GM18498 (cell line): ENCODE data around the gene KIAA0040.

Experiments used
- ATAC-seq: cut with Tn5 transposase; IDR thresholded peaks from one replicate; pipeline ENCODE4 v1.9.1; 2021; ENCODE audit warnings: mild to moderate bottlenecking, moderate library complexity; ENCODE audit not compliant: unreplicated experiment

Gene KIAA0040

DNA sequence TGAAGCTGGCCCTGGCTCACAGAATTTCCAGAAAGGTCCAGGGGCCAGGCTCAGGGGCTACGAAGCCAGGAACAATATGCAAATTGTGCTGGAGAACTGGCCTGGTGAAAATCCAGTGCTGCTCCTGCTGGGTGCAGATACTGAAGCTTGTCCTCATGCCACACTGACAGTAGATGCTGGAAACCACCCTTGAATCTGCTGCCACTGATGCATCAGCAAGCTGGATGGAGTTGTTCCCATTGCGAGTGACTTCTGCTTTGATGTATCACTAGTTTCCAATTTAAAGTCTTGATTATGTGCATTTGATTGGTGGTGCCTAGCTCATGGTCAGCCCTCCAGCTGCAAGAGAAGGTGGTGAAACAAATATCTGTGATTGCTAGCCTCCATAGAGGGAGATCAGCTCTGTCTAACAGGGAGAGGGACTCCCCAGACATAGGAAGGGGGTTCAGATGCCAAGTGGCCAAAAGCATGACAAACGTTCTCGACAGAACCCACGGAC, 11.0 kb upstream of the KIAA0040 start:
- no peak for ATAC-seq

DNA sequence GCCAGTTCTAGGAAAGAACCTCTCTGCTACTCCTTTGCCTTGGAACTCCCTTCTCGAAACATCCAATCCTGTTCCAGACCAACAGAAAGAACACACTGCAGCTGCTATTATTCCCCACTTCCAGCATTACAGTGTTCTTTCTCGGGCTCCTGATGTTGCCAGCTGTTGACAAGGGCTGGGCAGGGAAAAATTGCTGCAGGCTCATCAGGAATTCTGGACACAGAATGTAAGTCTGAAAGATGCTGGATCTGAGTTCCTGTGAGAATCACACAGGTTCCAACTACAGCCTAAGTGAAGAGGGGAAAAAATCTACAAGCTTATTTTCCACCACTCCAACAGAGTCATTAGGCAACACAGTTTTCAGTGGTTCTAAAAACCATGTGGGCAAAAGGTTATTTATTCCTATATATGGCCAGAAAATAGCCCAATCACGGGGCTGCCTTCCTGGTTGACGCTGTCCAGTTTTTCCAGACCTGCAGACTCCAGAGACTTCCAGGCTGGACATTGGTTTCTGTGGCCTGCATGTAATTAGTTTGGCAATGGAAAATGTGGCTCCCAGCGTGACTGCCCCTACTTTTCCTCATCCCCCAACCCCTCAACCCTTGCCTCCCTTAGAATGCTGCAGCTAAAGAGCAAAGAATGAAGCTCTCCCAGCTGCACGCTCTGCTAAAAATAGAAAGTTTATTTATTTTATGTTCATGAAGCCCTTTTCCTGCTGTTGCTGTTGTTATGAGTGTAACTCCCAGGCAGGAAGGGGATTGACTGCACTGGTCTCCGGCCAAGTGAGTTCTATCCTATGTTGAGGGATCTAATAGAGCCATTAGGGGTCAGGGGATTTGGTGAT, 8.3 kb upstream of the KIAA0040 start:
- ATAC-seq = no peak

DNA sequence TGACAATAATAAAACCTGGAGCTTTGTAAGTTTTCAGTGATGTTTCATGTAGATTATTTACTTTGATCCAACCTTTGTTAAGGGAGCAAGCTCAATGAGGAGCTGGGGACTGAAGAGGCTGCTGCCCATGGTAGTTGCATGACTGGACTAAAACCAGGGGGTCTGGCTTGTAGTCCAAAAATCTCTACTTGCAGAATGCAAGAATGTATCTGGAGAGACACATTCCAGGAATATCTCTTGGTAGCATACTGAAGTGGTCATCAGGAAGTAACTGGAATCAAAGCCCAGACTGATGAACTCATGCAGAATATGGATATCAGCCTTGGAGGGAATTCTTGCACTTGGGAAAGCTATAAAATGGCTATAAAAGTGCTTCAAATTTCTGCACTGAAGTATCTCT, 5.8 kb upstream of the KIAA0040 start:
- ATAC-seq = no peak

DNA sequence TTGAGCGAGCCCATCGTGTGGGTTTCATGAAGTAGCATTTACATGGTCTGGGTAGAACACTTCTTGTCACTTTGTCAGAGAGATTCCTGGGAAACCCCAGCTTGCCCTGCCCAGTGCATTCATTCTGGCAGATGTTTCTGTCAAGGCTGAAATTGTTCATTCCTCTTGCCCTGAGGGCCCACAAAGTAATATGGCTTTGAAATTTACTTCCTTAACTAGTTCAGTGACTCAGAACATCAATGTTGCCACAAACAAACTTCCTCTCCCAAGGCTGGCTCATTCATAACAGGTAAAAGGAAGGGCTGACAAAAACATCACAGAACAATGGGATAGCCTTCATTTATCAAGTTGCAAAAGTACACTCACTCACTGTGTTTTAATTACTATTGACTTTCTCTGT, 5.0 kb upstream of the KIAA0040 start:
- no peak for ATAC-seq

DNA sequence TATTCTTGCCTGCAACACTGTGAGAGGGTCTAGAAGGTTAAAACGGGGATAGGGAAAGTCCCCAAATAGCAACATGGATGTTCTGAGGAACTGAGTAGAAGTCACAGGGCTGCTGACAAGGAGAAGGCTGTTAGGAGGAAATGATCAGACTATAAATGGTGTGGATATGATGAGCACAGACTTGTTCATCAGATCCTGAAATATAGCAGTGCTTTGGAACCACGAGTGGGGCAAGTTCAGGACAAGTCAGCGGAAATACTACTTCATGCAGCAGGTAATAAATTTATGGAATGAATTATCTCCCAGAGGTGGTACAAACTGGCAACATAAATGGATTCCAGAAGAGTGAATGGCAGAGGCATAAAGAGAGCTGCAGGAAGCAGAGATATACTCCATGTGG, 3.2 kb upstream of the KIAA0040 start:
- no peak for ATAC-seq

DNA sequence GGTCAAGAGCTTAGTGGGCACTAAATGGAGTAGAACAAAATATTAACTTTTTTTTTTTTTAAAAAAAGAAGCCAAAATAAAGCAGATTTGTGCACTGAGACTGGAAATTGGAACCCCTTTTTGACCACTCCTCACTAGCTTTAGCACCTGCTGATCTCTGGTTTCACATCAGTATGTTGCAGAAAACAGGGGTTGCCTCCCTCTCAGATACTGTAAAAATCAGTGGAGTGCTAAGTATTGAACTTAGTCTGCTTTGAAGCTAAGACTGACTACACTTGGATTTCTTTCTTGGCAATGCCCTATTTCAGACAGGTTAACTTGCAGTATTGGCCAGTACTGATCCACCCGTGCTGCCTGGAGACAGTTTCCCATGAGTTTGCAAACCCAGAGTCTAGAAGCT, 2.7 kb upstream of the KIAA0040 start:
- peak; percentile 40 for ATAC-seq

DNA sequence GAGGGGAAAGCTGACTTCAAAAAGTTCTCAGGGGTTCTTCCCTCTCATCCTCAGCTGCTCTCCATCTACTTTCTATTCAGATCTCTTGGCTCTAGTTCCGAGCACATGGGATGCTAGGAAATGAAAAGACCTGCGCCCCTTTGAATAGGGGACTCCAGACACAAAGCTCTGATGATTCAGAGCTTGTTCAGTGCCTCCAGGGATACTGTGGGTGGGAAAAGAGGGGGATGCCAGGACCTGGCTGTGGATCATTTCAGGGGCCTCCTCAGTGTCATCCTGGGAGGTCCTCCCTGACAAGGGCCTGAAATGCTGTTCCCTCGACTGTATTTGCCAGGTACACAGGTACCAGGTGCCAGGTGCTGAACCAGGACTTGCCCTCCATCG, 943 bp upstream of the KIAA0040 start:
- no peak for ATAC-seq

DNA sequence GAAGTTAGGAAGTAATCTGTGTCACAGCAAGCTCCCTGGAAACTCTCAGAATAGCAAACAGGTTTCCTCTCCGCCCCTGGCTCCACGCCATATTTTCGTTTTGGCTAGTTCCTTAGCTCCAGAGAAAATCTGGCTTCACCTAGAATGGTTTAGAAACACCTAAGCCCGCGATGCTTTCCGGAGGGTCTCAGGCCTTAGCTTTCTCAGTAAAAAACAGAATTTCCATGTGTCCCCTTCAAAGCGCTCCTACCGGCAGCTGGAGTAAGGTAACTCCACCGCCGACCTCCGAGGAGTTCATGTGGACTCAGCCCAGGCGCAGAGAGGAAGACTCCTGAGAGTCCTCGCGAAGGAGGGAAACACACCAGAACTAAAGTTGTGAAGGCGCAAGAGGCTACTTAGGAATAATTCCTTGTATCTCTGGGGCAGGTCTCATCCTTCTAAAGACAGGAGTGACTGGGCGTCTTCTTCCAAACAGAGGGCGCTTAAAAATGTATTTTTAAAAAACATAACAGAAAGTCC, 406 bp downstream of the KIAA0040 start:
- no peak for ATAC-seq

DNA sequence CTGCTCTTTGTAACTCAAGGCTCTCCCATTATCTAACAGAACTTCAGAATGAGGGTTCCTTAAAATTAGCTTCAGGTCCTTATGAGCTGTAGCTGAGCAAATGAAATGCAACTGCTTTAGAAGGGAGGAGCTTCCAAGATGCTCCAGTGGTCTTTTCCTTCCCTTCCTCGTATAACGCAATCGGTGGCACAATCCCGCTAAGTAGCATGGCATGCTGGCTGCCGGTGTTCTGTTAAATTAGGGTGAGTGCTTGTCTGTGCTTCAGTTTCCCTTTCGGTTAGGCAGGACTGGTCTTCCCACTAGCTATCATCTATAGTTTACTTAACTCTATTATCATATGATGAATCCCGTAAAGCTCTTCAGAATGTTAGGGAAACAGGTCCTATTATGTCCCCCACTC, 917 bp downstream of the KIAA0040 start:
- no peak for ATAC-seq

DNA sequence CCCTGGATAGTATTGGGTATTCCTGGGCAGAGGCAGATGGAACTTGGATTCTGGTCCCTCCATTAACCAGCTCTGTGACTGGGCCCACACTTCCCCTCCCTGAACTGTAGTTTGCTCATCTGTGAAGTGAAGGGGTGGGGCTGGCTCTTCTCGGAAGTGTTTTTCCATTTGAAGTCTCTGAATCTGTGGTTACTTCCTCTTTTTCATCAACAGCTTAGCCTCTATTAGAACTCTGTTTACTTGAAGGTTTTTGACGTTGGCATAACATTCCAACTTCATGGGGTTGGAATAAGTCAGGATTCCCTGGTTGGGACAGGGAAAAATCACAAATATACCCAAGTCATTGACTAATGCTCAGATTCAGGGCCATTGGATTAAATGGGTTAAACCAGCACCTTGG, 3.6 kb downstream of the KIAA0040 start:
- ATAC-seq = peak; percentile 67

DNA sequence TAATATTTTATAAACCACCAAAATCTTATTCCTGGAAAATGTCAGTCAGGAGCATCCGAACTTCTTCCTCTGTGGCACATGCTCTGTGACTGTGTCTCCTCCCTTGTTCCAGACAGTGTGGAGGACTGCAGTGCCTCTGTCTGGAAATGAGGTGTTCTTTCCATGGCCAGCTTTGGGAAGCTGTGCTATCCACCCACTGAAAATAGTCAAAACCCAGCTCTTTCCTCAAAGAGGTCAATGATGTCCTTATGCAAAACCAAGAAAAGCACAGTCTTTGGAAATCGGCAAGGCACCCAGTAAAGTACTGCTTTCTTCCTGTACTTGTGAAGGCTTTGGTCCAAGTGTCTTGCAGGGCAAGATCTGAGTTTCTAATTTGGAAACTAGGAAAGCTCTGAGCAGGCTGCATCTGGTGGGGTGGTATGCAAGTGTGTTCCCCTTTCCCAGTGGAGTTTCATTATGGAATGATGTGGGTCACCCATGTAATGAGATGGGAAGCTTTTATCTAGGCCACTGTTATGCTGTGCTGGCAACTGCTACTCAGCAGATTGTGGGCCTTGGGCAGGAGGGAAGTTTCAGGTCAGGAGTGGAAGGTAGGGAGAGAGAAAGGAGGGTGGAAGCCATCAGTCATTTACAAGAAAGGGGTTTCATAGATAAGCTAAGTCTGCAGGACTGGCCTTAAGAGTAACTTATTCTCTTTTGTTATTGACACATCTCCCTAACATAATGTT, 6.0 kb downstream of the KIAA0040 start:
- no peak for ATAC-seq

DNA sequence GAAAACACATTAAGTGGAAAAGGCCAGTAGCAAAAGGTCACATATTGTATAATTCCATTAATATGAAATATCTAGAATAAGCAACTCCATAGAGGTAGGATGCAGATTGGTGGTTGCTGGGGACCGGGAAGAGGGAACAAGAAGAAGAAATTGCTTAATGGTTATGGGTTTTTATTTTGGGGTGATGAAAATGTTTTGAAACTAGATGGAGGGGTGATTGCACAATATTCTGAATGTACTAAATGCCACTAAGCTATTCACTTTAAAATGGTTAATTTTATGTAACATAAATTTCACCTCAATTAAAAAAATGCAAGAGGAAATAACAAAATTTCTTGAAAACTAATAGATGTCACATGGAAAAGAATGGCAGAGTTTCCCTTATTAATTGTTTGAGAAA, 6.7 kb downstream of the KIAA0040 start:
- no peak for ATAC-seq

DNA sequence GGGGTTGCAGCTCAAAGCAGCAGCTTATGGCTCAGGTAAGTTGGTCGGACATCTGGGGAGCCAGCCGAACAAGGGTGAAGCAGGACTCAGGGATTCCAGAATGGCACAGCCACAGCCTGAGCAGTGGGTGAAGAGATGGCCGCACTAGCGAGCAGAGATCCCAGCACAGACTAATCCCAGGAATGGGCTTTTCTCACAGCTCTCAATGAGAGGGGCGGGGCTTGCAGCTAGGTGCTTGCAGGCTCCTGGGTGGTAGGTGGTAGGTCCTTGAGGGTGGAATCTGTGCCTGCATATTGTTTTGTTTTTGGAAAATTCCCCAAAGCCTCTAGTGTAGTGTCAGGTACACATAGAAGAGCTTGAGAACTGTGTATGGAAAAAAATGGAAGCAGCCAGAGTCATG, 9.0 kb downstream of the KIAA0040 start:
- no peak for ATAC-seq

DNA sequence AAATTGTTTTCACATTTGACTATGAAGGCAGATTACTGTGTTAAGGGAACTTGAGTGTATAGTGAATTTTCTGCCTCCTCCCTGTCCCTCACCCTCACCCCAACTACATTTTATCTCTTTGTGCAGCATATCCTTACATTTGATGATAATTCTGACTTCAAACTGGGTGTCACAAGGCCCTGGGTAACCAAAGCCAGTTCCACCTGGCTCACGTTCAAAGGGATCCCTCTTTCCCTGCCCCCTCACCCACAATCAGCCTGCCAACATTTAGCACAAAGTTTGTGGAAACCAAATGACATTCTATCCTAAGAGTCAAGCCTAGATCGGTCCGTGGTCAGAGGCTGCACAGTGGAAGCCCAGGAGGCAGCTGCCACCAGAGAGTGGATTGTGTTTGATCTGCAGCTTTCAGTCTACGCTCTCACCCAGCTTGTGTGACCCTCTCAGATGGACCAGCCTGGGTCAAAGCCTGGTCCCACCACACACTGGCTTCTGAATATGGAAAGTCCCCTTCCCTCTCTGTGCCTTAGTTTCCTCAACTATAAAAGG, 10.3 kb downstream of the KIAA0040 start:
- ATAC-seq = no peak

DNA sequence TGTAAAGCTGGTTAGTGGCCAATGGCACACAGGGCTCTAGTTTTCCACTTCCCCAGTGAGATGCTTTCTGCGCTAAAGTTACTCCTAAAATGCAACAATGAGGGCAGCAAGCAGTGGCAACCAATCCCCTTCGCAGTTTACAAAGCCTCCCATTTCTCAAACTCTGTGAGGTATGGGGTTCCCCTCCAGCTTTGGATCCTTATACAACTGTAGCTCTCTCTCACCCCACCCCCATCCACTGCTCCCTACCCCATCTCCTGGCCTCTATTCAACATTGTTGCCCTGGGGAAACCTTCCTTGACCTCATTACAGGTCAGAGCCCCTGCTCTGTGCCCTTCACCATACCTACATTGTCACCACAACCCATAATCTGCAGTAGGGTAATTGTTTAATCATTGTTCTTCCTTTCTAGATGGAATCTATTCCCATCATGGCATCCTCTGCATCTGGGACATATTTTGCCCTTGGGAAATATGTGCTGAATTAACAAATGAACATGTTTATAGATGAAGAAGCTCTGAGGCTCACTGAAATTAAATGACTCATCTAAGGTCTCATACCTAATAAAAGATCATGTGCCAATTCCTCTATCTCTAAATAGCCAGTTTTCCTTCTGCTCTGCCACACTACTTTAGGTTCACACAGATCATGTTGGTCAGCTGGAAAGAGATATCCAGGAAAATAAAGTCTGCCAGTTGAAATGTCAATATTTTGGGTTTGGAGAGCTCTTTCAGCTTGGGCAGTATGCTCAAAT, 12.6 kb downstream of the KIAA0040 start:
- no peak for ATAC-seq

DNA sequence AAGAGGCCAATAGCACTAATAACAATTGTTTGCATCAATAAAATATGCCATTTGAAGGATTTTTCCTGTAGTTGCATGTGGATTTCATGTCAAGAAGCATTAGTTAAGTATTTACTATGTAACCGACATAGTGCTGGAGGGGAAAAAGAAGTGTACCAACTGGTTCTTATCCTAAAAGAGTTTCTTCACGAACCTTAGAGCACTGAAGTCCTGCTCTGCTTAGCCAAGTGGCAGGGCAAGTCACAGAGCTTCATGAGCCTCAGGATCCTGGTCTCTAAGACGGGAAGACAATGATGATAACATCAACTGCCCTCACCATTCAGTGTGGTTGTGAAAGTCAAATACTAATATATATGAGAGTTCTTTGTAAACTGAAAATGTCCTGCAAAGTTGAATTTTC, 14.1 kb downstream of the KIAA0040 start:
- no peak for ATAC-seq

DNA sequence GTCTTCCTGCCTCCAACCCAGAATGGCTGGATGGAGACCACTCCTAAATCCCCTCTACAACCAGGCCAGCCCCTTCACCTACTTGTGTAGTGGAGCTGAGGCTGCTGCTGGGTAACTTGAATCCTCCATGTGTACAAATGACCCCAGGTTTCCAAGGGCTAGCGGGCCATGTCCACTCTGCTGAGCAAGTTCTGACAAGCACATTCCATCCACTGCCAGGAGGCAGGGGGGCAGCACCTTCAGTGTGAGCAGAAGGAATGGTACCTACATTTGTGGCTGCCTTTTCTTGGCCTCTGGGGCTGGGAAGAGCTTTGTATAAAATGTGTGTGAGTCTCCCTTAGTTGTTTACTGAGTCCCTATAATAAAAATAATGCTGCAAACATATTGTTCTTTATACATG, 14.5 kb downstream of the KIAA0040 start:
- ATAC-seq = no peak

DNA sequence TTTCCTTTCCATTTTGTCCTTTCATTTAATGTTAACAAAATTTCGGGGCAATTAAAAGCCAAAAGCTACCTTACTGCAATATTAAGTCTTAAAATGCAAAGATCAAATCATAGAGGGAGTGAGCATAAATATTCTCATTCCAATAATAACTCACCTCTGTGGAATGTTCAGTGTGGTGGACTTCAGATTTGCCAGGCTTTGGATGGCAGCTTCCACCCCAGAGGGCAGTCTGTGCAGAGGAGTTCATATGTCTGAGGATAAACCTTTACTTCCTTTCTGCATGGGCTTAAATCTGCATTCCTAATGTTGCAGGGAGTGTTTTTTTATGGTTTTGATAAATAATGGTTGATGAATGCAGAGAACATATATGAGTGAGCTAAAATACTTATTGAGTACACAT, 16.3 kb downstream of the KIAA0040 start:
- ATAC-seq = no peak

DNA sequence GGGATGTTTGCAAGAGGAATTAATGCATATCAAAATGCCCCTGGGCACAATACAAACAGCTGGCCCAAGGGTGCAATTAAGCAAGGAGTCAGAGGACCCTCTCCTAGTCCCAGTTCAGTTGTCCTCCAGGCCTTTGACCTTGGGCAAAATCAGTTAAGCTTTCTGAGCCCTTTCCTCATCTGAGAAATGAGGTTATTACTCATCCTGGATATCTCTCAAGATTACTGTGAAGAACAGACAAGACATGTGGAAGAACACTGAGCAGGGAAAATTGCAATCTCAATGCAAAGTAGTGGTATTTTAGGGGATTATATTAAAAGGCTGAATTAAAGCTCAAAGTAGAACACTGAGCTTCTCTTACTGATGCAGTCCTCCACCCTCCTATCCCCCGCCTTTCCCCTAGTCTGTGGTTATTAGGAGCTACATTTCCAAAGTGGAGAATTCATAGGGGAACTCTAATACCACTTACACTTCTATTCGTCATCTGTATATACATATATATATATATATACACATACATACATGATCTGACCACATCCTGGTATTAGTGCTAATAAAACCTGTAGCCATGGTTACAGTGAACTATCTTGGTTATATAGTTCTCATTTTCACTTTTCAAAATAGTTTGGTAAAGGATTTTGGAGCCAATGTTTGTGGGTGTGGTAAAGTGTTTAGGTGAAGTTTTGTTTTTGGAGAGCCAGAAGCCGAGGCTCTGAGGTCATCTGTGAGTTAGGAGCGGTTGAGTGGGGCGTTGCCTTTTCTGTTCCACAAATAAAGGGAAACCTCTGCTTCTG, 18.1 kb downstream of the KIAA0040 start:
- ATAC-seq = peak; percentile 89

DNA sequence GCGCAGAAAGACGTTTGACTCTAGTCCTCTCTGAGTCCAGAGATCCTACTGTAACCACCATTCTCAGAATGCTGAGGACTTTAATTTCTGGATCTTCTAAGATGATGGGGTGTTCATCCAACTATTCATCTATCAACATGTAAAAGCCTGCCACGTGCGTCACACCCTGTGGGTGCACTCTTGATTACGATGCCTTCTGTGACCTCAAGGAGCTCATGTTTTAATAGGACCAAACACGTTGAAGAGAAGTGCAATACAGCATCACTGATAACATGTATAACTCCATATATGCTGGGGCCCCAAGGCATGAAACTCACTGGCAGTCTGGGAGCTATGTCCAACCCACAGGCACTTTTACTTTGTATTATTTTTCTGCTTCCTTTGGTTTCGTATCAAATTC, 19.0 kb downstream of the KIAA0040 start:
- ATAC-seq = no peak
